ENCODE data around the gene ABHD12B.

Gene ABHD12B

GRCh38 chr14:50947446-50947845, 75.6 kb downstream of the ABHD12B start:
- Histone ChIP-seq H3K18ac (ENCODE audit: low read length) (no peak overlapping the region), H3K36me3 (replicated peaks in 1 of 2; ENCODE audit: control insufficient read depth in 2 of 2, insufficient read depth in 2 of 2, low read length in 2 of 2) (no peaks in the 10 kb centered on the region), H3K4me2 (ENCODE audit: insufficient read depth, low read length, poor library complexity, severe bottlenecking) (no peak overlapping the region), H2BK12ac (ENCODE audit: low read length) (no peak overlapping the region), H2AFZ (ENCODE audit: low read length) (peak overlapping the region; percentile 88), H2BK120ac (ENCODE audit: low read depth, low read length) (no peak overlapping the region), H2BK5ac (ENCODE audit: low read length) (no peak overlapping the region), H3K4me3 (ENCODE audit: low read length in 2 of 2) (no peak overlapping the region), H3K4me1 (ENCODE audit: control insufficient read depth in 2 of 2, insufficient read depth in 1 of 2, low read depth in 1 of 2, low read length in 2 of 2) (peaks cover 2 to 5% of the 10 kb centered on the region in 2 donors), H2AK5ac (ENCODE audit: low read depth, low read length) (no peak overlapping the region), H3K79me1 (ENCODE audit: low read depth, low read length) (no peaks in the 10 kb centered on the region), H3K4ac (ENCODE audit: low read length) (no peak overlapping the region), H4K8ac (ENCODE audit: low read depth, low read length) (no peak overlapping the region), H4K91ac (ENCODE audit: low read depth, low read length, poor library complexity) (no peak overlapping the region), H3K27me3 (ENCODE audit: control insufficient read depth in 3 of 3, insufficient read depth in 3 of 3, low read depth in 1 of 3, low read length in 3 of 3) (no peaks in the 10 kb centered on the region), H3K9me3 (replicated peaks in 1 of 2; ENCODE audit: control insufficient read depth in 2 of 2, insufficient read depth in 1 of 2, low read depth in 1 of 2, low read length in 2 of 2) (peaks cover 0 to 12% of the 10 kb centered on the region in 2 donors), H3K23ac (ENCODE audit: low read depth, low read length, poor library complexity) (no peak overlapping the region), H2BK15ac (ENCODE audit: low read length) (no peak overlapping the region), H3K9ac (ENCODE audit: low read depth, low read length, poor library complexity) (no peak overlapping the region), H3K27ac (replicated peaks; ENCODE audit: low read length) (no peak overlapping the region), H3K14ac (ENCODE audit: low read length) (no peak overlapping the region)
- no peak for DNase-seq (ENCODE audit: low spot score)
- WGBS, 2 donors (ENCODE audit: extremely low coverage in 2 of 2, insufficient read length in 2 of 2, insufficient replicate concordance in 1 of 2), result no CpG with 5 or more reads among the region's 4 CpGs

GRCh38 chr14:50948205-50948604, 76.4 kb downstream of the ABHD12B start:
- no peak overlapping the region for H2BK120ac ChIP-seq (ENCODE audit: low read depth, low read length)
- no peak overlapping the region for H3K27ac ChIP-seq (replicated peaks; ENCODE audit: low read length)
- no peak overlapping the region for H2BK12ac ChIP-seq (ENCODE audit: low read length)
- no peaks in the 10 kb centered on the region for H3K36me3 ChIP-seq (replicated peaks in 1 of 2; ENCODE audit: control insufficient read depth in 2 of 2, insufficient read depth in 2 of 2, low read length in 2 of 2)
- no peak overlapping the region for H4K8ac ChIP-seq (ENCODE audit: low read depth, low read length)
- no peaks in the 10 kb centered on the region for H3K27me3 ChIP-seq (ENCODE audit: control insufficient read depth in 3 of 3, insufficient read depth in 3 of 3, low read depth in 1 of 3, low read length in 3 of 3)
- H3K18ac ChIP-seq (ENCODE audit: low read length), result no peak overlapping the region
- no peak overlapping the region for H4K91ac ChIP-seq (ENCODE audit: low read depth, low read length, poor library complexity)
- peaks cover 0 to 12% of the 10 kb centered on the region in 2 donors for H3K9me3 ChIP-seq (replicated peaks in 1 of 2; ENCODE audit: control insufficient read depth in 2 of 2, insufficient read depth in 1 of 2, low read depth in 1 of 2, low read length in 2 of 2)
- H3K4me3 ChIP-seq (ENCODE audit: low read length in 2 of 2), result no peak overlapping the region
- H3K14ac ChIP-seq (ENCODE audit: low read length), result no peak overlapping the region
- WGBS, 2 donors (ENCODE audit: extremely low coverage in 2 of 2, insufficient read length in 2 of 2, insufficient replicate concordance in 1 of 2), result no CpG with 5 or more reads among the region's 2 CpGs
- no peak overlapping the region for H3K9ac ChIP-seq (ENCODE audit: low read depth, low read length, poor library complexity)
- DNase-seq (ENCODE audit: low spot score), result no peak
- no peak overlapping the region for H3K4me2 ChIP-seq (ENCODE audit: insufficient read depth, low read length, poor library complexity, severe bottlenecking)
- no peak overlapping the region for H2BK15ac ChIP-seq (ENCODE audit: low read length)
- H3K23ac ChIP-seq (ENCODE audit: low read depth, low read length, poor library complexity), result no peak overlapping the region
- no peaks in the 10 kb centered on the region for H3K79me1 ChIP-seq (ENCODE audit: low read depth, low read length)
- no peak overlapping the region for H3K4ac ChIP-seq (ENCODE audit: low read length)
- peaks cover 2 to 5% of the 10 kb centered on the region in 2 donors for H3K4me1 ChIP-seq (ENCODE audit: control insufficient read depth in 2 of 2, insufficient read depth in 1 of 2, low read depth in 1 of 2, low read length in 2 of 2)
- H2AFZ ChIP-seq (ENCODE audit: low read length), result no peak overlapping the region
- no peak overlapping the region for H2AK5ac ChIP-seq (ENCODE audit: low read depth, low read length)
- no peak overlapping the region for H2BK5ac ChIP-seq (ENCODE audit: low read length)

DNA sequence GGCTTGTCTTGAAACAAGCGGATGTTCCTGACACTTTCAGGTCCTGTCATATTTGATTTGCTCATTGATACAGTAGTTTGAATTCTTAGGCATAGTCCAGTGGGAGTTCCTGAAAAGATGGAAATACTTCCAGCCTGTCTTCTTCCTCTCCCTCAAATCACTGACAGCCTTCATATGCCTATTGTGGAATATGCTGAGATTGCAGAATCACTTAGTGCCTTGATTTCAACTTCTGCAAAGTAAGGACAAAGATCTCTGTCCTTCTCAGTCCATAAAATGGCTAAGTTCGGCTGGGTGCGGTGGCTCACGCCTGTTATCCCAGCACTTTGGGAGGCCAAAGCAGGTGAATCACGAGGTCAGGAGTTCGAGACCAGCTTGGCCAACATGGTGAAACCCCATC, 79.2 kb downstream of the ABHD12B start:
- Histone ChIP-seq H3K27me3 (ENCODE audit: control insufficient read depth in 3 of 3, insufficient read depth in 3 of 3, low read depth in 1 of 3, low read length in 3 of 3) (no peaks in the 10 kb centered on the region), H2AK5ac (ENCODE audit: low read depth, low read length) (no peak overlapping the region), H3K4me2 (ENCODE audit: insufficient read depth, low read length, poor library complexity, severe bottlenecking) (no peak overlapping the region), H3K4me1 (ENCODE audit: control insufficient read depth in 2 of 2, insufficient read depth in 1 of 2, low read depth in 1 of 2, low read length in 2 of 2) (peaks cover 4 to 5% of the 10 kb centered on the region in 2 donors), H4K91ac (ENCODE audit: low read depth, low read length, poor library complexity) (no peak overlapping the region), H3K79me1 (ENCODE audit: low read depth, low read length) (no peaks in the 10 kb centered on the region), H3K14ac (ENCODE audit: low read length) (no peak overlapping the region), H2BK15ac (ENCODE audit: low read length) (no peak overlapping the region), H2AFZ (ENCODE audit: low read length) (no peak overlapping the region), H2BK120ac (ENCODE audit: low read depth, low read length) (no peak overlapping the region), H3K9me3 (replicated peaks in 1 of 2; ENCODE audit: control insufficient read depth in 2 of 2, insufficient read depth in 1 of 2, low read depth in 1 of 2, low read length in 2 of 2) (peaks cover 0 to 12% of the 10 kb centered on the region in 2 donors), H3K4me3 (ENCODE audit: low read length in 2 of 2) (no peak overlapping the region), H3K27ac (replicated peaks; ENCODE audit: low read length) (no peak overlapping the region), H4K8ac (ENCODE audit: low read depth, low read length) (no peak overlapping the region), H3K23ac (ENCODE audit: low read depth, low read length, poor library complexity) (no peak overlapping the region), H3K18ac (ENCODE audit: low read length) (no peak overlapping the region), H3K36me3 (replicated peaks in 1 of 2; ENCODE audit: control insufficient read depth in 2 of 2, insufficient read depth in 2 of 2, low read length in 2 of 2) (no peaks in the 10 kb centered on the region), H3K9ac (ENCODE audit: low read depth, low read length, poor library complexity) (no peak overlapping the region), H3K4ac (ENCODE audit: low read length) (no peak overlapping the region), H2BK12ac (ENCODE audit: low read length) (no peak overlapping the region), H2BK5ac (ENCODE audit: low read length) (no peak overlapping the region)
- DNase-seq (ENCODE audit: low spot score), result no peak
- no CpG with 5 or more reads among the region's 6 CpGs for WGBS, 2 donors (ENCODE audit: extremely low coverage in 2 of 2, insufficient read length in 2 of 2, insufficient replicate concordance in 1 of 2)

DNA sequence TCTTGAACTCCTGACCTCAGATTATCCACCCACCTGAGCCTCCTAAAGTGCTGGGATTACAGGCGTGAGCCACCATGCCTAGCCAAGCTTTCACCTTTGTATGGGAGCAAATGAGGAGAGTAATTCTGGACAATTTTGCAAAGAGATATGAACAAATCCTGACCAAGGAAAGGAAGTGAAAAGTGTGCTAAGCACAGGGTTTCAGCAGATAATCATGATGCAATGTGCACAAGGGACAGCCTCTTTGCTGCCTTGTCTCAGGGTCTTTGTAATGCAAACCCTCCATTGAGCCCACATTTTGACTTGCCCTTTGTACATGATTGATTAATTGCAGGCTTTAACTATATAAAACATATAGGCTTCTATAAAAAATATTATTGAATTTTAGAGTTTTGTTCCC, 81.6 kb downstream of the ABHD12B start:
- Histone ChIP-seq H2BK15ac (ENCODE audit: low read length) (no peak overlapping the region), H2BK5ac (ENCODE audit: low read length) (no peak overlapping the region), H3K14ac (ENCODE audit: low read length) (no peak overlapping the region), H3K4me1 (ENCODE audit: control insufficient read depth in 2 of 2, insufficient read depth in 1 of 2, low read depth in 1 of 2, low read length in 2 of 2) (peaks cover 4 to 5% of the 10 kb centered on the region in 2 donors), H3K9me3 (replicated peaks in 1 of 2; ENCODE audit: control insufficient read depth in 2 of 2, insufficient read depth in 1 of 2, low read depth in 1 of 2, low read length in 2 of 2) (peaks cover 0 to 6% of the 10 kb centered on the region in 2 donors), H3K27me3 (ENCODE audit: control insufficient read depth in 3 of 3, insufficient read depth in 3 of 3, low read depth in 1 of 3, low read length in 3 of 3) (no peaks in the 10 kb centered on the region), H2AK5ac (ENCODE audit: low read depth, low read length) (no peak overlapping the region), H4K8ac (ENCODE audit: low read depth, low read length) (no peak overlapping the region), H3K23ac (ENCODE audit: low read depth, low read length, poor library complexity) (no peak overlapping the region), H3K4me2 (ENCODE audit: insufficient read depth, low read length, poor library complexity, severe bottlenecking) (no peak overlapping the region), H3K4ac (ENCODE audit: low read length) (no peak overlapping the region), H3K18ac (ENCODE audit: low read length) (no peak overlapping the region), H2AFZ (ENCODE audit: low read length) (no peak overlapping the region), H4K91ac (ENCODE audit: low read depth, low read length, poor library complexity) (no peak overlapping the region), H3K79me1 (ENCODE audit: low read depth, low read length) (no peaks in the 10 kb centered on the region), H2BK12ac (ENCODE audit: low read length) (no peak overlapping the region), H3K27ac (replicated peaks; ENCODE audit: low read length) (no peak overlapping the region), H3K36me3 (replicated peaks in 1 of 2; ENCODE audit: control insufficient read depth in 2 of 2, insufficient read depth in 2 of 2, low read length in 2 of 2) (no peaks in the 10 kb centered on the region), H2BK120ac (ENCODE audit: low read depth, low read length) (no peak overlapping the region), H3K4me3 (ENCODE audit: low read length in 2 of 2) (no peak overlapping the region), H3K9ac (ENCODE audit: low read depth, low read length, poor library complexity) (no peak overlapping the region)
- no CpG with 5 or more reads among the region's 1 CpG for WGBS, 2 donors (ENCODE audit: extremely low coverage in 2 of 2, insufficient read length in 2 of 2, insufficient replicate concordance in 1 of 2)
- DNase-seq (ENCODE audit: low spot score), result no peak

Data from neuronal stem cell (in vitro differentiated cells).